ENCODE measurements around the gene DCST2.
"Not testable (repeated sequence)": the region's sequence is repeated elsewhere in the genome, so short reads cannot be mapped to it uniquely, and the experiment has no call there.

Gene DCST2

DNA sequence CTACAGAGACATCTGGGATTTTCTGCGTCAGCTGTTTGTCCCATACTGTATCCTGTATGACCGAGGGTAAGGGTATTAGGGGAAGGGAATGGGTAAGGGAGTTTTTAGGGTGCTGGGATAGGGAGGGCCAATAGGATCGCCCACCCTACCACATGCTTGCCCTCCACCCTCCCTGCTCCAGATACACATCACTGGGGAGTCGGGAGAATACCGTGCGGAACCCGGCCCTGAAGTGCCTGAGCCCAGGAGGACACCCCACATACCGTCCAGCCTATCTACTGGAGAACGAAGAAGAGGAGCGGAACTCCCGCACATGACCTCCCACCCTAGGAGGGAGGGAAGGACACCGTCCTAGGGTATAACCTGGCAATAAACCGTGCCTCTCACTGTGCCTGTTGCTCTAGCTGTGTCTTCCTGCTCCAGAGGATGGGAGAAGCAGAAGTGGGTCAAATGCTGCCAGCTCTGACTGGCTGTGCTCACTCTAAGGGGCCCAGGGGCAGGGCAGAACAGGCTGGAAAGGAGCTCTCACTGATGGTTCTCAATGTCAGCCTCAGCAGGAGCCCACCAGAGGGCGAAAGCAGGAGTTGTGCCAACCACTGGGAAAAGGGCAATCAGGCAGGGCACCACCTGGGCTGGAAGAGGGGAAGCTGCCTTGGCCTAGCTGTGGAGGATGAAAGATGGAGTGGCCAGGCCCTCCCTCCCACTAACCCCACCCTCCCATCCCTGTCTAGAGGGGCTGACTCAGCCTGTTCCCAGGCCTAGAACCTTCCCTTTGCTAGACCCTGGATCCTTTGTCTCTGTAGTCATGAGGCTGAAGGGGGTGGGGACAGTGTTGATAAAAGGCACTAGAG lies 40.6 kb downstream of the DCST2 start:
- Histone ChIP-seq H3K4me3 (ENCODE audit: low read depth, low read length) (no peak overlapping the region), H3K27me3 (no peaks in the 10 kb centered on the region), H3K36me3 (peaks cover 34% of the 10 kb centered on the region), H3K9me3 (no peaks in the 10 kb centered on the region), H3K4me1 (no peaks in the 10 kb centered on the region)
- peak; percentile 56 for DNase-seq
- TF ChIP-seq, protein P1, sequence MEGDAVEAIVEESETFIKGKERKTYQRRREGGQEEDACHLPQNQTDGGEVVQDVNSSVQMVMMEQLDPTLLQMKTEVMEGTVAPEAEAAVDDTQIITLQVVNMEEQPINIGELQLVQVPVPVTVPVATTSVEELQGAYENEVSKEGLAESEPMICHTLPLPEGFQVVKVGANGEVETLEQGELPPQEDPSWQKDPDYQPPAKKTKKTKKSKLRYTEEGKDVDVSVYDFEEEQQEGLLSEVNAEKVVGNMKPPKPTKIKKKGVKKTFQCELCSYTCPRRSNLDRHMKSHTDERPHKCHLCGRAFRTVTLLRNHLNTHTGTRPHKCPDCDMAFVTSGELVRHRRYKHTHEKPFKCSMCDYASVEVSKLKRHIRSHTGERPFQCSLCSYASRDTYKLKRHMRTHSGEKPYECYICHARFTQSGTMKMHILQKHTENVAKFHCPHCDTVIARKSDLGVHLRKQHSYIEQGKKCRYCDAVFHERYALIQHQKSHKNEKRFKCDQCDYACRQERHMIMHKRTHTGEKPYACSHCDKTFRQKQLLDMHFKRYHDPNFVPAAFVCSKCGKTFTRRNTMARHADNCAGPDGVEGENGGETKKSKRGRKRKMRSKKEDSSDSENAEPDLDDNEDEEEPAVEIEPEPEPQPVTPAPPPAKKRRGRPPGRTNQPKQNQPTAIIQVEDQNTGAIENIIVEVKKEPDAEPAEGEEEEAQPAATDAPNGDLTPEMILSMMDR (IDR thresholded peaks at IDR 0.05; ENCODE audit: low read depth, low read length): peak; percentile 36

DNA sequence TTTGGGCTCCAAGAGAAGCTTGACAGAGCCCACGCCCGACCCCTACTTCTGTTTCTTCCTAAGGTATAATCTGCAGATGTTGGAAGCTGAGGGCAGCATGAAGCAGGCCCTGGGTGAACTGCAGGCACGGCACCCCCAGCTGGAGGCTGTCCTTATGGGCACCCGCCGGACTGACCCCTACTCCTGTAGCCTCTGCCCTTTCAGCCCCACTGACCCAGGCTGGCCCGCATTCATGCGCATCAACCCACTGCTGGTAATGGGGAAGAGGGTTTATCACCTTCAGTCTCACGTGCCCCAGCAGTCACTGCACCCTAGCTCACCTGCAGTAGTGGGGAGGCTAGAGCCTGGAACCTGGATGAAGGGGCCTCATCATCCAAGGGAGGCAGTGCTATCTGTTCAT lies 43.3 kb downstream of the DCST2 start:
- DNase-seq: no peak
- Histone ChIP-seq H3K4me3 (ENCODE audit: low read depth, low read length) (no peak overlapping the region), H3K4me1 (no peaks in the 10 kb centered on the region), H3K9me3 (no peaks in the 10 kb centered on the region), H3K27me3 (no peaks in the 10 kb centered on the region), H3K36me3 (peaks cover 54% of the 10 kb centered on the region)
- TF ChIP-seq, protein P1 (IDR thresholded peaks at IDR 0.05; ENCODE audit: low read depth, low read length): no peak

DNA sequence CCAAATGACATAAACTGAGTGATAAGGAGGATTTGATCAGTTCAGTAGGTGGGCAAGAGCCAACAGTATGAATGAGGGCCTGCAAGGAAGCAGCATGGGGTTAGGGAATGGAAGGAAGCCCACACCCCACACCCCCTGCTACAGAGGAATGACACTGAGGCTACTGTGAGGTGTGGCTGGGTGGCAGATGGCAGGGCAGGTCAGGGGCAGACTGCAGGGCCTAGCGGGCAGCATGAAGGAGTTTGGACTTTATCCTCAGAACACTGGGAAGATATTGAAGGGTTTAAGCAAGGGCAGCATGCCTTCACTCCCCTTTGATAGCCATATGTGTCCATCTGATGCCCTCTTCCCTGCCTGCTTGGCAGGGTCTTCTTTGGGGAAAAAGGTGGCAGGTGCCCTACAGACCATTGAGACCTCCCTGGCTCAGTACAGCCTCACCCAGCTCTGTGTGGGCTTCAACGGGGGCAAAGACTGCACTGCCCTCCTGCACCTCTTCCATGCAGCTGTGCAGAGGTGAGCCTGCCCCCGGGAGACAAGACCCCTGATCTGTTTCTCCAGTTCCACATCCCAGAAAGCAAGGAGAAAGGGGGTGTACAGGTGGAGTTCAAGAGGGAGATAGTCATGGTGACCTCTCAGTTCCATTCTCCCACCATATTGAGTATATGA lies 44.3 kb downstream of the DCST2 start:
- no peaks in the 10 kb centered on the region for H3K4me1 ChIP-seq
- H3K36me3 ChIP-seq: peaks cover 54% of the 10 kb centered on the region
- H3K9me3 ChIP-seq: no peaks in the 10 kb centered on the region
- no peaks in the 10 kb centered on the region for H3K27me3 ChIP-seq
- no peak for DNase-seq
- TF ChIP-seq, protein P1 (IDR thresholded peaks at IDR 0.05; ENCODE audit: low read depth, low read length): no peak
- H3K4me3 ChIP-seq (ENCODE audit: low read depth, low read length): no peak overlapping the region

DNA sequence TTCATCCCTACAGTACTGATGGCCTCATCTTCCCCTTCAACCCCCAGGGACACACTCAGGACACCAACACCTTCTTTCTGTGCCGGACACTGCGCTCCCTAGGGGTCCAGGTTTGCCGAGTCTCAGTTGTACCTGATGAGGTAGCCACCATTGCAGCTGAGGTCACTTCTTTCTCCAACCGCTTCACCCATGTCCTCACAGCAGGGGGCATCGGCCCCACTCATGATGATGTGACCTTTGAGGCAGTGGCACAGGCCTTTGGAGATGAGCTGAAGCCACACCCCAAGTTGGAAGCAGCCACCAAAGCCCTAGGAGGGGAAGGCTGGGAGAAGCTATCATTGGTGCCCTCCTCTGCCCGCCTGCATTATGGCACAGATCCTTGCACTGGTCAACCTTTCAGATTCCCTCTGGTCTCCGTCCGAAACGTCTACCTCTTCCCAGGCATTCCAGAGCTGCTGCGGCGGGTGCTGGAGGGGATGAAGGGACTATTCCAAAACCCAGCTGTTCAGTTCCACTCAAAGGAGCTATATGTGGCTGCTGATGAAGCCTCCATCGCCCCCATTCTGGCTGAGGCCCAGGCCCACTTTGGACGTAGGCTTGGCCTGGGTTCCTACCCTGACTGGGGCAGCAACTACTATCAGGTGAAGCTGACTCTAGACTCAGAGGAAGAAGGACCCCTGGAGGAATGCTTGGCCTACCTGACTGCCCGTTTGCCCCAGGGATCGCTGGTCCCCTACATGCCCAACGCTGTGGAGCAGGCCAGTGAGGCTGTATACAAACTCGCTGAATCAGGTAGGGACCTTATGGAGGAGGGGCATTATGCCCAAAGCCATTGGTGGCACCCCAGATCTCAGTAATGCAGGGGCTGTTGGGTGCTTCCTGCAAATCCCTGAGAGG lies 45.3 kb downstream of the DCST2 start:
- TF ChIP-seq, protein P1 (IDR thresholded peaks at IDR 0.05; ENCODE audit: low read depth, low read length): peak; percentile 37; the same call in 1 of the 2 replicates
- H3K4me3 ChIP-seq (ENCODE audit: low read depth, low read length): no peak overlapping the region
- H3K9me3 ChIP-seq: no peaks in the 10 kb centered on the region
- H3K27me3 ChIP-seq: no peaks in the 10 kb centered on the region
- DNase-seq: no peak
- no peaks in the 10 kb centered on the region for H3K4me1 ChIP-seq
- H3K36me3 ChIP-seq: peaks cover 54% of the 10 kb centered on the region

DNA sequence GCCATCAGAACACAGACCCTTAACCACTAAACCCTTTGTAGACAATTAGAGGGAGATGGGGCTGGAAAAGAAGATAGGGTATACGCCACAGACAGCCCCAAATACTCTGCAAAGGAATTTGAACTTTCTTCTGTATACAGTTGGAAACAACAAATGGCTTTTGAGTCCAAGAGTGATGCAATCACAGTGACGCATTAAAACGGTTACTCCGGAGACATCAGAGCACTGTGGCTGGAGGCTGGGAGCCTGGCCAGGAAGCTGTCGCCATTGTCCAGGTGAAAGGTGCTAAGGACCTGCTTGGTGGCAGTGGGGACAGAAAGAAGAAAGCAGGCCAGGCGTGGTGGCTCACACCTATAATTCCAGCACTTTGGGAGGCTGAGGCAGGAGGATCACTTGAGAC lies 46.3 kb downstream of the DCST2 start:
- Histone ChIP-seq H3K4me1 (peaks cover 4% of the 10 kb centered on the region; the same call in 1 of the 2 replicates), H3K9me3 (no peaks in the 10 kb centered on the region), H3K4me3 (ENCODE audit: low read depth, low read length) (no peak overlapping the region), H3K27me3 (no peaks in the 10 kb centered on the region), H3K36me3 (peaks cover 54% of the 10 kb centered on the region)
- no peak for DNase-seq
- TF ChIP-seq, protein P1 (IDR thresholded peaks at IDR 0.05; ENCODE audit: low read depth, low read length): no peak

DNA sequence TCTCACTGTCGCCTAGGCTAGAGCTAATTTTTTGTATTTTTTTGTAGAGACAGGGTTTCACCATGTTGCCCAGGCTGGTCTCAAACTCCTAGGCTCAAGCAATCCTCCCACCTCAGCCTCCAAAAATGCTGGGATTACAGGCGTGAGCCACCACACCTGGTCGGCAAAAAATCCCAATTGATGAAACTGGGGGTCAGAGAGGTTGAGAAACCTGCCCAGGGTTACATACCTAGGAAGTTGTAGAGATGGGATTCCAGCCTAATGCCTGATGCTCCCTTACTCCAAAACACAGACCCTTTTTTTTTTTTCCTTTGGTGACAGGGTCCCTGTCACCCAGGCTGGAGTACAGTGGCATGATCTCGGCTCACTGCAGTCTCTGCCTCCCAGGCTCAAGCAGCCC lies 46.8 kb downstream of the DCST2 start:
- H3K4me3 ChIP-seq (ENCODE audit: low read depth, low read length); H3K27me3 ChIP-seq; DNase-seq; H3K9me3 ChIP-seq; H3K4me1 ChIP-seq: not testable (repeated sequence)
- peaks cover 54% of the 10 kb centered on the region for H3K36me3 ChIP-seq

Measured in BE2C (cell line).